ENCODE results near the gene UBALD2.
"Not testable (repeated sequence)": the region's sequence is repeated elsewhere in the genome, so short reads cannot be mapped to it uniquely, and the experiment has no call there.

The UBALD2 gene

GRCh38 chr17:76250141-76250540 lies 15.0 kb upstream of the UBALD2 start:
- TF ChIP-seq JUND (IDR thresholded peaks at IDR 0.05; ENCODE audit: low read depth), result no peak
- in situ Hi-C loops (cut with HindIII; ENCODE audit: low pct_unique_long_range_greater_than_20kb, low sequenced_read_pairs), result no loop called here
- no peak for DNase-seq (ENCODE audit: low read depth in 1 of 2, low spot score in 1 of 2)

- TF ChIP-seq JUND (IDR thresholded peaks at IDR 0.05; ENCODE audit: low read depth), result no peak
- in situ Hi-C loops (cut with HindIII; ENCODE audit: low pct_unique_long_range_greater_than_20kb, low sequenced_read_pairs), result no loop called here
- no peak for DNase-seq (ENCODE audit: low read depth in 1 of 2, low spot score in 1 of 2)
These were observed 13.6 kb upstream of the UBALD2 start for GRCh38 chr17:76251478-76252039.

GRCh38 chr17:76252040-76252954 lies 12.9 kb upstream of the UBALD2 start:
- DNase-seq (ENCODE audit: low read depth in 1 of 2, low spot score in 1 of 2), result peak in 1 of 2 experiments; percentile 80
- in situ Hi-C loops (cut with HindIII; ENCODE audit: low pct_unique_long_range_greater_than_20kb, low sequenced_read_pairs), result no loop called here
- TF ChIP-seq JUND (IDR thresholded peaks at IDR 0.05; ENCODE audit: low read depth), result no peak

GRCh38 chr17:76252967-76253766 lies 12.0 kb upstream of the UBALD2 start:
- in situ Hi-C loops (cut with HindIII; ENCODE audit: low pct_unique_long_range_greater_than_20kb, low sequenced_read_pairs); DNase-seq (ENCODE audit: low read depth in 1 of 2, low spot score in 1 of 2): not testable (repeated sequence)

- in situ Hi-C loops (cut with HindIII; ENCODE audit: low pct_unique_long_range_greater_than_20kb, low sequenced_read_pairs), result no loop called here
- no peak for DNase-seq (ENCODE audit: low read depth in 1 of 2, low spot score in 1 of 2)
- no peak for TF ChIP-seq JUND (IDR thresholded peaks at IDR 0.05; ENCODE audit: low read depth)
These were observed 11.3 kb upstream of the UBALD2 start for GRCh38 chr17:76253841-76254240.

- in situ Hi-C loops (cut with HindIII; ENCODE audit: low pct_unique_long_range_greater_than_20kb, low sequenced_read_pairs), result no loop called here
- no peak for DNase-seq (ENCODE audit: low read depth in 1 of 2, low spot score in 1 of 2)
- no peak for TF ChIP-seq JUND (IDR thresholded peaks at IDR 0.05; ENCODE audit: low read depth)
These were observed 10.9 kb upstream of the UBALD2 start for GRCh38 chr17:76254275-76254674.

GRCh38 chr17:76255801-76256429 lies 9.2 kb upstream of the UBALD2 start:
- DNase-seq (ENCODE audit: low read depth in 1 of 2, low spot score in 1 of 2), result no peak
- in situ Hi-C loops (cut with HindIII; ENCODE audit: low pct_unique_long_range_greater_than_20kb, low sequenced_read_pairs), result no loop called here
- TF ChIP-seq JUND (IDR thresholded peaks at IDR 0.05; ENCODE audit: low read depth), result no peak

- DNase-seq (ENCODE audit: low read depth in 1 of 2, low spot score in 1 of 2); in situ Hi-C loops (cut with HindIII; ENCODE audit: low pct_unique_long_range_greater_than_20kb, low sequenced_read_pairs): not testable (repeated sequence)
These were observed 8.6 kb upstream of the UBALD2 start for GRCh38 chr17:76256430-76257050.

GRCh38 chr17:76260220-76260619 lies 4.9 kb upstream of the UBALD2 start:
- in situ Hi-C loops (cut with HindIII; ENCODE audit: low pct_unique_long_range_greater_than_20kb, low sequenced_read_pairs), result no loop called here
- DNase-seq (ENCODE audit: low read depth in 1 of 2, low spot score in 1 of 2), result no peak
- TF ChIP-seq JUND (IDR thresholded peaks at IDR 0.05; ENCODE audit: low read depth), result no peak

GRCh38 chr17:76260669-76261068 lies 4.5 kb upstream of the UBALD2 start:
- in situ Hi-C loops (cut with HindIII; ENCODE audit: low pct_unique_long_range_greater_than_20kb, low sequenced_read_pairs), result no loop called here
- no peak for DNase-seq (ENCODE audit: low read depth in 1 of 2, low spot score in 1 of 2)

GRCh38 chr17:76261421-76262215 lies 3.5 kb upstream of the UBALD2 start:
- no peak for TF ChIP-seq JUND (IDR thresholded peaks at IDR 0.05; ENCODE audit: low read depth)
- in situ Hi-C loops (cut with HindIII; ENCODE audit: low pct_unique_long_range_greater_than_20kb, low sequenced_read_pairs), result no loop called here
- no peak for DNase-seq (ENCODE audit: low read depth in 1 of 2, low spot score in 1 of 2)

More at GRCh38 chr17:76260669-76261068, 4.5 kb upstream of the UBALD2 start:
- TF ChIP-seq JUND (IDR thresholded peaks at IDR 0.05; ENCODE audit: low read depth), result no peak

All from T47D (cell line).